Measurements from ENCODE around the gene CCDC27. TPM values are rescaled to one million over a fixed set of nuclear protein-coding genes. Genes with fewer than 3 reads are reported as not detected.

The CCDC27 gene
- total RNA-seq, 4 donors from 2014 or later: not detected

- H3K27me3 ChIP-seq: no peaks in the 10 kb centered on the region
- H3K9me3 ChIP-seq: no peaks in the 10 kb centered on the region
- H3K4me3 ChIP-seq: no peak overlapping the region
- TF ChIP-seq CTCF (IDR thresholded peaks at IDR 0.05): no peak
- no peak for TF ChIP-seq POLR2A (IDR thresholded peaks at IDR 0.05)
- no peaks in the 10 kb centered on the region for H3K4me1 ChIP-seq
- no peaks in the 10 kb centered on the region for H3K36me3 ChIP-seq
- no peak for DNase-seq
- no peak overlapping the region for H3K27ac ChIP-seq
Observed at GRCh38 chr1:3714814-3715213, 37.4 kb upstream of the CCDC27 start.

GRCh38 chr1:3716351-3716750, 35.9 kb upstream of the CCDC27 start:
- Histone ChIP-seq H3K27me3 (no peaks in the 10 kb centered on the region), H3K27ac (no peak overlapping the region), H3K9me3 (no peaks in the 10 kb centered on the region), H3K4me3 (no peak overlapping the region), H3K36me3 (no peaks in the 10 kb centered on the region), H3K4me1 (no peaks in the 10 kb centered on the region)
- TF ChIP-seq POLR2A (IDR thresholded peaks at IDR 0.05) (no peak), CTCF (IDR thresholded peaks at IDR 0.05) (no peak)
- no peak for DNase-seq

- Histone ChIP-seq H3K9me3 (no peaks in the 10 kb centered on the region), H3K4me3 (no peak overlapping the region), H3K27ac (no peak overlapping the region), H3K27me3 (no peaks in the 10 kb centered on the region), H3K4me1 (no peaks in the 10 kb centered on the region), H3K36me3 (no peaks in the 10 kb centered on the region)
- TF ChIP-seq CTCF (IDR thresholded peaks at IDR 0.05) (no peak), POLR2A (IDR thresholded peaks at IDR 0.05) (no peak)
- DNase-seq: no peak
Observed at GRCh38 chr1:3717041-3717714, 35.1 kb upstream of the CCDC27 start.

GRCh38 chr1:3717715-3718601, 34.3 kb upstream of the CCDC27 start:
- TF ChIP-seq CTCF (IDR thresholded peaks at IDR 0.05) (no peak), POLR2A (IDR thresholded peaks at IDR 0.05) (no peak)
- Histone ChIP-seq H3K4me1 (no peaks in the 10 kb centered on the region), H3K36me3 (no peaks in the 10 kb centered on the region), H3K4me3 (no peak overlapping the region), H3K27ac (no peak overlapping the region), H3K27me3 (no peaks in the 10 kb centered on the region), H3K9me3 (no peaks in the 10 kb centered on the region)
- DNase-seq: no peak

- H3K27ac ChIP-seq: no peak overlapping the region
- H3K27me3 ChIP-seq: no peaks in the 10 kb centered on the region
- no peak overlapping the region for H3K4me3 ChIP-seq
- DNase-seq: no peak
- H3K36me3 ChIP-seq: no peaks in the 10 kb centered on the region
- no peaks in the 10 kb centered on the region for H3K9me3 ChIP-seq
- H3K4me1 ChIP-seq: no peaks in the 10 kb centered on the region
- TF ChIP-seq CTCF (IDR thresholded peaks at IDR 0.05) (no peak), POLR2A (IDR thresholded peaks at IDR 0.05) (no peak)
Observed at GRCh38 chr1:3718764-3719163, 33.5 kb upstream of the CCDC27 start.

All from Peyer's patch (tissue), 4 donors.